ENCODE results near the gene HES7. TPM values are rescaled to one million over a fixed set of nuclear protein-coding genes. Genes with fewer than 3 reads are reported as not detected.

Gene HES7
- total and polyA plus RNA-seq, 9 of the 15 experiments (the other 6 are each of a cell fraction or from before 2014, with no cell fraction given) = 0.03 to 1.7 (median 0.14) TPM; not detected in 1

DNA sequence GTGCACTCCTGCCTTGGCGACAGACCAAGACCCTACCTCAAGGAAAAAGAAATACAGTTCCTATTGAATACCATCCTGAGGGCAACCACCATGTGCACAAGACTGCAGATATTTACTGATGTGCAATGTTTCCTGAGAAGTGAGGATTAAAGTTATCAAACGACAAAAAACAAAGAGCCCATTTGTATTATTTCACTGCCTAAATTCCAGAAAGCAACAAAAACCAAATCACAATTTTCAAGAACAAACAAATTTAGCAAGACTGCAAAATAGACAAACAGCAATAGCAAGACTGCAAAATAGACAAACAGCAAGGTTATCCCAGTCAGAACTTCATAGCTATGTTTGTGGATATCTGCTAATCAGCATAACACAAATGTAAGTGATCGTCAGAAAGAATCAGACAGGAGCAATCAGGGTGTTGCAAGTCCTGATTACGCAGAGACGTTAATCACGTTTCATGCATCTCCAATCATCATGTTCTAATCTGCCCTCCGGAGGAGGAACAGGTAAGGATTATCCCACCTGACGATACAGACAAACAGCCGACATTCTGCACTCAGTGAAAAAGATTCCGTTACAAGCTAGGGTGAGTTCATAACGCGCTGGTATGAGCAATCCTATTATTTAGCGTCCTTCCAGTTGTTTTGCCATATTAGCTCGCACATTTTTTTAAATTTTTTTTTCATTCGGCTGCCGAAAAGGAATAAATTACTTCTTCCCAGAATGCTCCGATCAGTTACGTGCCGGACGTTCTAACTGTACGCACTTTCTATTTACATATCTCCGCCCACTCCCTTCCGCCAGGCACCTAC is 49.4 kb upstream of the HES7 start (continued):
- TF ChIP-seq, protein P1, sequence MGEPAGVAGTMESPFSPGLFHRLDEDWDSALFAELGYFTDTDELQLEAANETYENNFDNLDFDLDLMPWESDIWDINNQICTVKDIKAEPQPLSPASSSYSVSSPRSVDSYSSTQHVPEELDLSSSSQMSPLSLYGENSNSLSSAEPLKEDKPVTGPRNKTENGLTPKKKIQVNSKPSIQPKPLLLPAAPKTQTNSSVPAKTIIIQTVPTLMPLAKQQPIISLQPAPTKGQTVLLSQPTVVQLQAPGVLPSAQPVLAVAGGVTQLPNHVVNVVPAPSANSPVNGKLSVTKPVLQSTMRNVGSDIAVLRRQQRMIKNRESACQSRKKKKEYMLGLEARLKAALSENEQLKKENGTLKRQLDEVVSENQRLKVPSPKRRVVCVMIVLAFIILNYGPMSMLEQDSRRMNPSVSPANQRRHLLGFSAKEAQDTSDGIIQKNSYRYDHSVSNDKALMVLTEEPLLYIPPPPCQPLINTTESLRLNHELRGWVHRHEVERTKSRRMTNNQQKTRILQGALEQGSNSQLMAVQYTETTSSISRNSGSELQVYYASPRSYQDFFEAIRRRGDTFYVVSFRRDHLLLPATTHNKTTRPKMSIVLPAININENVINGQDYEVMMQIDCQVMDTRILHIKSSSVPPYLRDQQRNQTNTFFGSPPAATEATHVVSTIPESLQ (CRISPR knock-in tag; IDR thresholded peaks at IDR 0.05) = no peak
- TF ChIP-seq MEF2A (IDR thresholded peaks at IDR 0.05; ENCODE audit: control insufficient read depth, low read depth, low read length) (peak; percentile 91), CCAR2 (IDR thresholded peaks at IDR 0.05; ENCODE audit: low read depth, low read length) (no peak), HSF4 (CRISPR knock-in tag; IDR thresholded peaks at IDR 0.05; ENCODE audit: borderline replicate concordance) (no peak), RFX5 (IDR thresholded peaks at IDR 0.05; ENCODE audit: low read depth, low read length) (no peak; the same call in 1 of the 2 replicates), ZSCAN29 (IDR thresholded peaks at IDR 0.05) (no peak; the same call in none of the 2 replicates), KDM2B (CRISPR knock-in tag; IDR thresholded peaks at IDR 0.05) (no peak), CBFA2T3 (IDR thresholded peaks at IDR 0.05) (peak; percentile 86), RUNX1 (IDR thresholded peaks at IDR 0.05; ENCODE audit: low read depth) (peak; percentile 100)
- TF ChIP-seq, protein P2, sequence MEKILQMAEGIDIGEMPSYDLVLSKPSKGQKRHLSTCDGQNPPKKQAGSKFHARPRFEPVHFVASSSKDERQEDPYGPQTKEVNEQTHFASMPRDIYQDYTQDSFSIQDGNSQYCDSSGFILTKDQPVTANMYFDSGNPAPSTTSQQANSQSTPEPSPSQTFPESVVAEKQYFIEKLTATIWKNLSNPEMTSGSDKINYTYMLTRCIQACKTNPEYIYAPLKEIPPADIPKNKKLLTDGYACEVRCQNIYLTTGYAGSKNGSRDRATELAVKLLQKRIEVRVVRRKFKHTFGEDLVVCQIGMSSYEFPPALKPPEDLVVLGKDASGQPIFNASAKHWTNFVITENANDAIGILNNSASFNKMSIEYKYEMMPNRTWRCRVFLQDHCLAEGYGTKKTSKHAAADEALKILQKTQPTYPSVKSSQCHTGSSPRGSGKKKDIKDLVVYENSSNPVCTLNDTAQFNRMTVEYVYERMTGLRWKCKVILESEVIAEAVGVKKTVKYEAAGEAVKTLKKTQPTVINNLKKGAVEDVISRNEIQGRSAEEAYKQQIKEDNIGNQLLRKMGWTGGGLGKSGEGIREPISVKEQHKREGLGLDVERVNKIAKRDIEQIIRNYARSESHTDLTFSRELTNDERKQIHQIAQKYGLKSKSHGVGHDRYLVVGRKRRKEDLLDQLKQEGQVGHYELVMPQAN (IDR thresholded peaks at IDR 0.05; ENCODE audit: borderline replicate concordance) = peak; percentile 79
- TF ChIP-seq, protein P3, sequence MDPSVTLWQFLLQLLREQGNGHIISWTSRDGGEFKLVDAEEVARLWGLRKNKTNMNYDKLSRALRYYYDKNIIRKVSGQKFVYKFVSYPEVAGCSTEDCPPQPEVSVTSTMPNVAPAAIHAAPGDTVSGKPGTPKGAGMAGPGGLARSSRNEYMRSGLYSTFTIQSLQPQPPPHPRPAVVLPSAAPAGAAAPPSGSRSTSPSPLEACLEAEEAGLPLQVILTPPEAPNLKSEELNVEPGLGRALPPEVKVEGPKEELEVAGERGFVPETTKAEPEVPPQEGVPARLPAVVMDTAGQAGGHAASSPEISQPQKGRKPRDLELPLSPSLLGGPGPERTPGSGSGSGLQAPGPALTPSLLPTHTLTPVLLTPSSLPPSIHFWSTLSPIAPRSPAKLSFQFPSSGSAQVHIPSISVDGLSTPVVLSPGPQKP (CRISPR knock-in tag; IDR thresholded peaks at IDR 0.05) = no peak
- TF ChIP-seq, protein P4, sequence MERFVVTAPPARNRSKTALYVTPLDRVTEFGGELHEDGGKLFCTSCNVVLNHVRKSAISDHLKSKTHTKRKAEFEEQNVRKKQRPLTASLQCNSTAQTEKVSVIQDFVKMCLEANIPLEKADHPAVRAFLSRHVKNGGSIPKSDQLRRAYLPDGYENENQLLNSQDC (CRISPR knock-in tag; IDR thresholded peaks at IDR 0.05) = peak; percentile 99
- TF ChIP-seq, protein P5, sequence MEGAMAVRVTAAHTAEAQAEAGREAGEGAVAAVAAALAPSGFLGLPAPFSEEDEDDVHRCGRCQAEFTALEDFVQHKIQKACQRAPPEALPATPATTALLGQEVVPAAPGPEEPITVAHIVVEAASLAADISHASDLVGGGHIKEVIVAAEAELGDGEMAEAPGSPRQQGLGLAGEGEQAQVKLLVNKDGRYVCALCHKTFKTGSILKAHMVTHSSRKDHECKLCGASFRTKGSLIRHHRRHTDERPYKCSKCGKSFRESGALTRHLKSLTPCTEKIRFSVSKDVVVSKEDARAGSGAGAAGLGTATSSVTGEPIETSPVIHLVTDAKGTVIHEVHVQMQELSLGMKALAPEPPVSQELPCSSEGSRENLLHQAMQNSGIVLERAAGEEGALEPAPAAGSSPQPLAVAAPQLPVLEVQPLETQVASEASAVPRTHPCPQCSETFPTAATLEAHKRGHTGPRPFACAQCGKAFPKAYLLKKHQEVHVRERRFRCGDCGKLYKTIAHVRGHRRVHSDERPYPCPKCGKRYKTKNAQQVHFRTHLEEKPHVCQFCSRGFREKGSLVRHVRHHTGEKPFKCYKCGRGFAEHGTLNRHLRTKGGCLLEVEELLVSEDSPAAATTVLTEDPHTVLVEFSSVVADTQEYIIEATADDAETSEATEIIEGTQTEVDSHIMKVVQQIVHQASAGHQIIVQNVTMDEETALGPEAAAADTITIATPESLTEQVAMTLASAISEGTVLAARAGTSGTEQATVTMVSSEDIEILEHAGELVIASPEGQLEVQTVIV (CRISPR knock-in tag; IDR thresholded peaks at IDR 0.05; ENCODE audit: borderline replicate concordance) = peak; percentile 85
- TF ChIP-seq, protein P6, sequence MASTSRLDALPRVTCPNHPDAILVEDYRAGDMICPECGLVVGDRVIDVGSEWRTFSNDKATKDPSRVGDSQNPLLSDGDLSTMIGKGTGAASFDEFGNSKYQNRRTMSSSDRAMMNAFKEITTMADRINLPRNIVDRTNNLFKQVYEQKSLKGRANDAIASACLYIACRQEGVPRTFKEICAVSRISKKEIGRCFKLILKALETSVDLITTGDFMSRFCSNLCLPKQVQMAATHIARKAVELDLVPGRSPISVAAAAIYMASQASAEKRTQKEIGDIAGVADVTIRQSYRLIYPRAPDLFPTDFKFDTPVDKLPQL (IDR thresholded peaks at IDR 0.05; ENCODE audit: extremely low read depth, insufficient read length) = peak; percentile 99
- TF ChIP-seq, protein P7, sequence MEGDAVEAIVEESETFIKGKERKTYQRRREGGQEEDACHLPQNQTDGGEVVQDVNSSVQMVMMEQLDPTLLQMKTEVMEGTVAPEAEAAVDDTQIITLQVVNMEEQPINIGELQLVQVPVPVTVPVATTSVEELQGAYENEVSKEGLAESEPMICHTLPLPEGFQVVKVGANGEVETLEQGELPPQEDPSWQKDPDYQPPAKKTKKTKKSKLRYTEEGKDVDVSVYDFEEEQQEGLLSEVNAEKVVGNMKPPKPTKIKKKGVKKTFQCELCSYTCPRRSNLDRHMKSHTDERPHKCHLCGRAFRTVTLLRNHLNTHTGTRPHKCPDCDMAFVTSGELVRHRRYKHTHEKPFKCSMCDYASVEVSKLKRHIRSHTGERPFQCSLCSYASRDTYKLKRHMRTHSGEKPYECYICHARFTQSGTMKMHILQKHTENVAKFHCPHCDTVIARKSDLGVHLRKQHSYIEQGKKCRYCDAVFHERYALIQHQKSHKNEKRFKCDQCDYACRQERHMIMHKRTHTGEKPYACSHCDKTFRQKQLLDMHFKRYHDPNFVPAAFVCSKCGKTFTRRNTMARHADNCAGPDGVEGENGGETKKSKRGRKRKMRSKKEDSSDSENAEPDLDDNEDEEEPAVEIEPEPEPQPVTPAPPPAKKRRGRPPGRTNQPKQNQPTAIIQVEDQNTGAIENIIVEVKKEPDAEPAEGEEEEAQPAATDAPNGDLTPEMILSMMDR (IDR thresholded peaks at IDR 0.05 in 2 of 3, conservative IDR thresholded peaks at IDR 0.05 in 1 of 3; ENCODE audit: insufficient read depth in 2 of 3, low read depth in 1 of 3, low read length in 3 of 3) = peak in 1 of 3 experiments; percentile 8; a peak in 2 of 6 replicates

All from K562 (cell line).